Measurements from ENCODE around the gene PANK4. TPM values are rescaled to one million over a fixed set of nuclear protein-coding genes. Genes with fewer than 3 reads are reported as not detected.

PANK4 gene
- polyA plus RNA-seq, 1 donor (not counting 4 experiments of a cell fraction or from before 2014, with no cell fraction given) = 14.5 TPM

- Histone ChIP-seq H3K36me3 (ENCODE audit: control insufficient read depth in 2 of 2, extremely low read depth in 1 of 2, insufficient read depth in 2 of 2, low read length in 2 of 2) (peaks cover 36 to 48% of the 10 kb centered on the region in 2 experiments), H3K4me1 (ENCODE audit: control insufficient read depth, extremely low read depth, insufficient read depth, low read length) (peaks cover 20% of the 10 kb centered on the region), H3K27ac (ENCODE audit: control insufficient read depth, insufficient read depth, low read length) (no peak overlapping the region), H3K4me2 (ENCODE audit: control insufficient read depth, extremely low read depth, insufficient read depth, low read depth, low read length) (no peak overlapping the region), H3K4me3 (ENCODE audit: control insufficient read depth in 2 of 3, extremely low read depth in 1 of 3, insufficient read depth in 2 of 3, low read depth in 1 of 3, low read length in 3 of 3) (no peak overlapping the region), H4K20me1 (ENCODE audit: control insufficient read depth, extremely low read depth, insufficient read depth, low read length) (peaks cover 45% of the 10 kb centered on the region), H3K9ac (ENCODE audit: control insufficient read depth, extremely low read depth, insufficient read depth, low read length) (no peak overlapping the region), H2AFZ (ENCODE audit: control insufficient read depth, low read length) (no peak overlapping the region), H3K9me3 (ENCODE audit: control insufficient read depth, low read depth, low read length) (no peaks in the 10 kb centered on the region), H3K79me2 (ENCODE audit: control insufficient read depth, insufficient read depth, low read length) (peaks cover 30% of the 10 kb centered on the region), H3K9me1 (ENCODE audit: control insufficient read depth, extremely low read depth, insufficient read depth, low read length) (no peaks in the 10 kb centered on the region), H3K27me3 (ENCODE audit: control insufficient read depth, extremely low read depth, insufficient read depth, low read length) (no peaks in the 10 kb centered on the region)
- FAIRE-seq (no peak), DNase-seq (ENCODE audit: low read depth, low spot score) (no peak)
- dilution Hi-C loops (cut with MboI; ENCODE audit: extremely low pct_ligation_motif_present, low sequenced_read_pairs) = no loop called here
- no peak for TF ChIP-seq EZH2 (IDR thresholded peaks at IDR 0.05; ENCODE audit: low read length)
- TF ChIP-seq CTCF (optimal IDR thresholded peaks at IDR 0.05 in 1 of 3, IDR thresholded peaks at IDR 0.05 in 1 of 3, conservative IDR thresholded peaks at IDR 0.05 in 1 of 3; ENCODE audit: extremely low read depth in 1 of 3, insufficient read depth in 2 of 3, low read length in 3 of 3) = no peak
Observed at GRCh38 chr1:2482588-2482987, 43.8 kb downstream of the PANK4 start.

GRCh38 chr1:2481885-2482284 lies 44.5 kb downstream of the PANK4 start:
- dilution Hi-C loops (cut with MboI; ENCODE audit: extremely low pct_ligation_motif_present, low sequenced_read_pairs) = no loop called here
- DNase-seq (ENCODE audit: low read depth, low spot score) = peak; percentile 49
- TF ChIP-seq EZH2 (IDR thresholded peaks at IDR 0.05; ENCODE audit: low read length) (no peak), CTCF (optimal IDR thresholded peaks at IDR 0.05 in 1 of 3, IDR thresholded peaks at IDR 0.05 in 1 of 3, conservative IDR thresholded peaks at IDR 0.05 in 1 of 3; ENCODE audit: extremely low read depth in 1 of 3, insufficient read depth in 2 of 3, low read length in 3 of 3) (no peak)

More at GRCh38 chr1:2481885-2482284, 44.5 kb downstream of the PANK4 start:
- H3K27ac ChIP-seq (ENCODE audit: control insufficient read depth, insufficient read depth, low read length) = peak overlapping the region; percentile 36
- FAIRE-seq = no peak
- H2AFZ ChIP-seq (ENCODE audit: control insufficient read depth, low read length) = no peak overlapping the region
- H3K36me3 ChIP-seq (ENCODE audit: control insufficient read depth in 2 of 2, extremely low read depth in 1 of 2, insufficient read depth in 2 of 2, low read length in 2 of 2) = peaks cover 29 to 41% of the 10 kb centered on the region in 2 experiments
- H3K9ac ChIP-seq (ENCODE audit: control insufficient read depth, extremely low read depth, insufficient read depth, low read length) = peak overlapping the region; percentile 15
- H3K9me3 ChIP-seq (ENCODE audit: control insufficient read depth, low read depth, low read length) = no peaks in the 10 kb centered on the region
- H4K20me1 ChIP-seq (ENCODE audit: control insufficient read depth, extremely low read depth, insufficient read depth, low read length) = peaks cover 46% of the 10 kb centered on the region
- H3K27me3 ChIP-seq (ENCODE audit: control insufficient read depth, extremely low read depth, insufficient read depth, low read length) = no peaks in the 10 kb centered on the region
- H3K4me3 ChIP-seq (ENCODE audit: control insufficient read depth in 2 of 3, extremely low read depth in 1 of 3, insufficient read depth in 2 of 3, low read depth in 1 of 3, low read length in 3 of 3) = no peak overlapping the region
- H3K9me1 ChIP-seq (ENCODE audit: control insufficient read depth, extremely low read depth, insufficient read depth, low read length) = no peaks in the 10 kb centered on the region
- H3K4me1 ChIP-seq (ENCODE audit: control insufficient read depth, extremely low read depth, insufficient read depth, low read length) = peaks cover 20% of the 10 kb centered on the region
- no peak overlapping the region for H3K4me2 ChIP-seq (ENCODE audit: control insufficient read depth, extremely low read depth, insufficient read depth, low read depth, low read length)
- H3K79me2 ChIP-seq (ENCODE audit: control insufficient read depth, insufficient read depth, low read length) = peaks cover 34% of the 10 kb centered on the region

Data from keratinocyte (primary cell).